ENCODE data around the gene TMEFF1.
"Not testable (repeated sequence)": the region's sequence is repeated elsewhere in the genome, so short reads cannot be mapped to it uniquely, and the experiment has no call there.

Gene TMEFF1

GRCh38 chr9:100492952-100493351 lies 20.0 kb downstream of the TMEFF1 start:
- no peak for DNase-seq

DNA sequence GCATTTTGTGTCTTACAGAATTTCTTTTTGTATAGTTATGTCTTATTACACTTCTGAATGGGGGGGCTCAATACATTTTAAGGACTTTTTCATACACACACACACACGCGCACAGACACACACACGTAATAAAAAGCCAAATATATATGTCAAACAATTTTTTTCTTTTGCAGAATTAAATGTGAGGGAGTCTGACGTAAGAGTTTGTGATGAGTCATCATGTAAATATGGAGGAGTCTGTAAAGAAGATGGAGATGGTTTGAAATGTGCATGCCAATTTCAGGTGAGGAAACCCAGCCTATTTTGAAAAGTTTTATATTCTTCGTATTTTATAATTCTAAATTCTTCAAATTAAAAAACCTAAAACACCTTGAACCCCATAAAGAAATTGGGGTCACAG lies 25.6 kb downstream of the TMEFF1 start:
- no peak for DNase-seq

GRCh38 chr9:100499460-100499859 lies 26.5 kb downstream of the TMEFF1 start:
- no peak for DNase-seq

- DNase-seq, result no peak
These were observed 26.9 kb downstream of the TMEFF1 start for GRCh38 chr9:100499866-100500265.

GRCh38 chr9:100505564-100506159 lies 32.7 kb downstream of the TMEFF1 start:
- DNase-seq, result peak; percentile 53

DNA sequence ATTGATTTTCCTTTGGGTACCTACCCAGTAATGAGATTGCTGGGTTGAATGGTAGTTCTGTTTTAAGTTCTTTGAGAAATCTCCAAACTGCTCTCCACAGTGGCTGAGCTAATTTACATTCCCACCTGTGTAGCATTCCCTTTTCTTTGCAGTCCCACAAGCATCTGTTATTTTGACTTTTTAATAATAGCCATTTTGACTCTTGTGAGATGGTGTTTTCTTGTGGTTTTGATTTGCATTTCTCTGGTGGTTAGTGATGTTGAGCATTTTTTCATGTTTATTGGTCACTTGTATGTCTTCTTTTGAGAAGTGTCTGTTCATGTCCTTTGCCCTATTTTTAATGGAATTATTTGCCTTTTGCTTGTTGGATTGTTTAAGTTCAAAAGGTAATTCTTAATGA lies 34.4 kb downstream of the TMEFF1 start:
- not testable (repeated sequence) for DNase-seq

DNA sequence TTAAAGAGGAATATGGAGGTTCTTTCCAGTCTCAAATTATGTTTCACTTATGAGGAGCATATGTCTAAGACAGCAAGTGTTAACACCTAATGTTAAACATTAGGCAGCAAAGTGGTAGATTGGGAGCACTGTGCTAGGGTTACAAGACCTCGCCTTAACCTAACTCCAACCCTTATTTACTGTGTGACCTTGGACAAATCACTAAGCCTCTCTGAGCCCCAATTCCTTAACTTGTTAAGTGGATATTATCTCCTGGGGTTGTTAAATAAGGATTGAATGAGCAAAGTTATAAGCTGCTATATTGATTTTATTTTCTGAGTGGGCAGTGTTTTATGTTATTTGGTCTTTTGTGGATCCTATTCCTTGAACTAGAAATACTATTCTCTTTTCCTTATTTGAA lies 38.3 kb downstream of the TMEFF1 start:
- no peak for DNase-seq

DNA sequence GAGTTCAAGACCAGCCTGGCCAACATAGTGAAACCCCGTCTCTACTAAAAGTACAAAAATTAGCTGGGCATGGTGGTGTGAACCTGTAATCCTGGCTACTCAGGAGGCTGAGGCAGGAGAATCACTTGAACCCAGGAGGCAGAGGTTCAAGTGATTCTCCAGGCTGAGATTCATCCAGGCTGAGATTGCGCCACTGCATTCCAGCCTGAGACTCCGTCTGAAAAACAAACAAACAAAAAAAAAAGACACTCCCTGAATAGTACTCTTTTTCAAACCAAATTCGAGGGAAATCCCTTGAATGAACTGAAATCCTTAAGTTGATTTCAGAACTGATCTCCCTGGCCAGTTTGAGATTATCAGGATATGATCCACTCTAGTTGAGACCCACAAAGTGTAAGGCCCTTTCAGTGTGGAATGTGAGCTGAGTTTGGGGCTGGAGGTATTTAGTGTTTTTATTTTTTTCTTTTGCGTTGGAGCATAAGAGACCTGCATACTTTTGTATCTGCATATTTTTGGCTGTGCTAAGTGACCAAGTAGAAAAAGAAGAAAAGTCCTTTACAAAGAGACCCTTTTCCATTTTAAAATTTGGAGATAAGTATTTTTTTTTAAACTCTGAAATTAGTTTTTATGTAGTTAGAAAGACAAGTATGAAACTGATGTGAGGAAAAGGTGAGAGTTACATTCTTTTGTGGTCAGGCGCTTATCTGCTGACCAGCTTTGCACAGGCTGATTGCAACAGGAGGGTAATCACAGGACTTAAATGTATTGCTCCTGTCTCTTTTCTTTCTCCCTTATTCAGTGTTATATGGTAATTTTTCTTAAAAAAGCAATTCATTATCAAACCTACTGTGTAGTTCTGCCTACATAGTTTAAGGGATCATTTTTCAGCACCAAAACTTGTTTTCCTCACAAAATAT lies 42.9 kb downstream of the TMEFF1 start:
- DNase-seq, result no peak

- no peak for DNase-seq
These were observed 48.3 kb downstream of the TMEFF1 start for GRCh38 chr9:100521282-100521681.

GRCh38 chr9:100525563-100525962 lies 52.6 kb downstream of the TMEFF1 start:
- no peak for DNase-seq

DNA sequence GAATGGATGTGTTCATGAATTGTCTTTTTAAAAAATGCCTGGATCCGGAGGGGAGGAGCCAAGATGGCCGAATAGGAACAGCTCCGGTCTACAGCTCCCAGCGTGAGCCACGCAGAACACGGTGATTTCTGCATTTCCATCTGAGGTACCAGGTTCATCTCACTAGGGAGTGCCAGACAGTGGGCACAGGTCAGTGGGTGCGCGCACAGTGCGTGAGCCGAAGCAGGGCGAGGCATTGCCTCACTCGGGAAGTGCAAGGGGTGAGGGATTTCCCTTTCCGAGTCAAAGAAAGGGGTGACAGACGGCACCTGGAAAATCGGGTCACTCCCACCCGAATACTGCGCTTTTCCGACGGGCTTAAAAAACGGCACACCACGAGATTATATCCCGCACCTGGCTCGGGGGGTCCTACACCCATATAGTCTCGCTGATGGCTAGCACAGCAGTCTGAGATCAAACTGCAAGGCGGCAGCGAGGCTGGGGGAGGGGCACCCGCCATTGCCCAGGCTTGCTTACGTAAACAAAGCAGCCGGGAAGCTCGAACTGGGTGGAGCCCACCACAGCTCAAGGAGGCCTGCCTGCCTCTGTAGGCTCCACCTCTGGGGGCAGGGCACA lies 54.3 kb downstream of the TMEFF1 start:
- DNase-seq, result not testable (repeated sequence)

DNA sequence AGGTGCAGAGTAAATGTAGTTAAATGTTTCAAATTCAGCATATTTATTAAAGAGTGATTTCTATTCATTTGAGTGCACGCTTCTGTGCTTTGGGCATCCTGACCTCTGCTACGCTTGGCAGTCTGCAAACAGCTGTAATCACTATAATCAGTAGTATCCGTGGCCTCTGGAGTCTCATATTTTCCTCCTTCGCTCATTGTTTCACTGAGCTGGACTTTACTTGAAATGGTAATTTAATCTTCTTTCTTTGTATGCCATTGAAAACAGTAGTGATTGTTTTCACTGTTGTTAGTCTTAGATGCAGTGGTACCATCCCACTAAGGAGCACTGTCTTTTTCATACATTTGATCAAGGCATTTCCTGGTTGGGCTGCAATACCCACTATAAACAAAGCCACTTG lies 61.5 kb downstream of the TMEFF1 start:
- no peak for DNase-seq

- no peak for DNase-seq
These were observed 67.4 kb downstream of the TMEFF1 start for GRCh38 chr9:100540327-100540726.

- no peak for DNase-seq
These were observed 76.1 kb downstream of the TMEFF1 start for GRCh38 chr9:100549048-100549447.

GRCh38 chr9:100554935-100555401 lies 82.0 kb downstream of the TMEFF1 start:
- DNase-seq, result no peak

DNA sequence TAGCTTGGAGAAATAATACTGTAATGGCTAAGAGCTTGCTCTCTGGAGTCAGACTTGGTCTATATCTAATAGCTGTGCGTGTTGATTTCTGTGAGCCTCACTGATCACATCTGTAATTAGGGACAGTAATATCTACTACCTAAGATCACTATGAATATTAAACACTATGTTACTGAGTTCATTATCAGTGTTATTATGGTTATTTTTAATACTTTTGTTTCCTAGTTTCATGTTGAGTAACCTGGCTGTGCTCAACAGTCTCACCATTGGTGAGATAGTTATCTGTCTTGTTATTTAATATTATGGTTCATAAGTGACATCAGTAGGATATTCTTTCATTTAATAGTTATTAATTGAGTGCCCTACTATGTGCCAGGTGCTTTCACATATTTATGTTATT lies 82.5 kb downstream of the TMEFF1 start:
- DNase-seq, result no peak

GRCh38 chr9:100557053-100557452 lies 84.1 kb downstream of the TMEFF1 start:
- no peak for DNase-seq

- no peak for DNase-seq
These were observed 88.3 kb downstream of the TMEFF1 start for GRCh38 chr9:100561256-100561655.

DNA sequence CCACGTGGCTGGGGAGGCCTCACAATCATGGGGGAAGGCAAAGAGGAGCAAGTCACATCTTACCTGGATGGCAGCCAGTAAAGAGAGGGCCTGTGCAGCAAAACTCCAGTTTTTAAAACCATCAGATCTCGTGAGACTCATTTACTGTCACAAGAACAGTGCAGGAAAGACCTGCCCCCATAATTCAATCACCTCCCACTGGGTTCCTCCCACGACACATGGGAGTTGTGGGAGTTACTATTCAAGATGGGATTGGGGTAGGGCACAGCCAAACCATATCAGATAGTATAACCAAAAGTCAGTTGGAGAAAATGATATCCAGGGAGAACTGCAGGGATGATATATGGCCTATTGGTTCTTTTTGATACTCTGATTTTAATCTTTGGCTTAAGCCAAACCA lies 94.9 kb downstream of the TMEFF1 start:
- DNase-seq, result no peak

DNA sequence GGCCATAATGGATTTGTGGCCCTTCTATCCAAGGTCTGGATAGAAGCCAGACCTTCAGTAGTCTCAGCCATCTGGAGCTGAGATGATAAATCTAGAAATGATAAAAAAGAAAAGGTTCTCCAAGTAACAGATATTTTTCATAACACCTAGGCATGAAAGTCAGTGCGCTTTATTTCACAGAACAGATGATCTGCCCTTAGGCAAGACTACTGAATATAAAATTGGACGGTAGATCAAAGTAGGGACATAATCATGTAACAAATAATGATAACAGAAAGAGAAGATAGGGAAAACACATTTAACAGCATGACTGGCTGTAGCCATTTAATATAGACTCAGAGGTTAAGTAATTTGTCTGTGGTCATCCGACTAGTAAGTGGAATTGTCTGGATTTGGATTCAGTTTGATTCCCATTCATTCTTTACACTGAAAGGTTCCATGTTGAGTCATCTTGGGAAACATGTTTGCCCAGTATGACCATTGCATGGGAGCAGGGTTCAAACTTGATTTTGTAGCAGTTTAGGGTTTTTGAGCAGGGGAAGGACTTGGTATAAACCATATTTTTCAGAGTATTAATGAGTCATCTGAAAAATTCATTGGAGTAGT lies 100.8 kb downstream of the TMEFF1 start:
- DNase-seq, result no peak

- no peak for DNase-seq
These were observed 102.1 kb downstream of the TMEFF1 start for GRCh38 chr9:100575006-100575405.

GRCh38 chr9:100575765-100576386 lies 102.9 kb downstream of the TMEFF1 start:
- no peak for DNase-seq

Data from stimulated activated naive CD4-positive, alpha-beta T cell treated with Interleukin-2 at 50 U/mL for 16 hours (primary cell).